CD4-positive, alpha-beta T cell treated with Interleukin-2 at 100 ng/mL for 4 hours (primary cell): ENCODE data around the gene TNFRSF17.
"Not testable (repeated sequence)": the region's sequence is repeated elsewhere in the genome, so short reads cannot be mapped to it uniquely, and the experiment has no call there.

Experiments used
- DNase-seq: peaks from one replicate; pipeline ENCODE4 v3.0.0-alpha.2; 2020; ENCODE audit warnings: low spot score

Gene TNFRSF17

DNA sequence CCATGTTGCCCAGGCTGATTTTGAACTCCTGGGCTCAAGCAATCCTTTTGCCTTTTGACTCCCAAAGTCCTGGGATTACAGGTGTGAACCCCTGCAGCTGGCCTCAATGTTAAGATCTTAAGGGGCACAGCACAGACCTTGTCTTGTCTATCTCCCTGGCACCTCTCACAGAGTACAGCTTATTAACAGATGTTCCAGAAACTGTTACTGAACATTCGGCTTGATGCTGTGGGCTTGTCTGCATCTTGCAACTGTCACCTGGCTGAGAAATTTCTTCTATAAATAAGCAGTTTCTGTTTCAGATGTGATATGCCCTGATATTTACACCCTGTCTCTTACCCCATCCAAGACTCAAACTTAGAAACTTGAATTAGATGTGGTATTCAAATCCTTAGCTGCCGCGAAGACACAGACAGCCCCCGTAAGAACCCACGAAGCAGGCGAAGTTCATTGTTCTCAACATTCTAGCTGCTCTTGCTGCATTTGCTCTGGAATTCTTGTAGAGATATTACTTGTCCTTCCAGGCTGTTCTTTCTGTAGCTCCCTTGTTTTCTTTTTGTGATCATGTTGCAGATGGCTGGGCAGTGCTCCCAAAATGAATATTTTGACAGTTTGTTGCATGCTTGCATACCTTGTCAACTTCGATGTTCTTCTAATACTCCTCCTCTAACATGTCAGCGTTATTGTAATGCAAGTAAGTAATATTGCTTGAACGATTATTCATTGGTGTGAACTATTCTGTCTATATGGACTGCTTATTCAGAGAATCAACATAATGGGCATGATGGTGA lies at the start of gene TNFRSF17:
Gene TNFRSF17 (plus strand): TSS at position 450 of the 791 bp plus-strand sequence. CDS start 115 bp downstream, at position 565.
- DNase-seq: no peak

DNA sequence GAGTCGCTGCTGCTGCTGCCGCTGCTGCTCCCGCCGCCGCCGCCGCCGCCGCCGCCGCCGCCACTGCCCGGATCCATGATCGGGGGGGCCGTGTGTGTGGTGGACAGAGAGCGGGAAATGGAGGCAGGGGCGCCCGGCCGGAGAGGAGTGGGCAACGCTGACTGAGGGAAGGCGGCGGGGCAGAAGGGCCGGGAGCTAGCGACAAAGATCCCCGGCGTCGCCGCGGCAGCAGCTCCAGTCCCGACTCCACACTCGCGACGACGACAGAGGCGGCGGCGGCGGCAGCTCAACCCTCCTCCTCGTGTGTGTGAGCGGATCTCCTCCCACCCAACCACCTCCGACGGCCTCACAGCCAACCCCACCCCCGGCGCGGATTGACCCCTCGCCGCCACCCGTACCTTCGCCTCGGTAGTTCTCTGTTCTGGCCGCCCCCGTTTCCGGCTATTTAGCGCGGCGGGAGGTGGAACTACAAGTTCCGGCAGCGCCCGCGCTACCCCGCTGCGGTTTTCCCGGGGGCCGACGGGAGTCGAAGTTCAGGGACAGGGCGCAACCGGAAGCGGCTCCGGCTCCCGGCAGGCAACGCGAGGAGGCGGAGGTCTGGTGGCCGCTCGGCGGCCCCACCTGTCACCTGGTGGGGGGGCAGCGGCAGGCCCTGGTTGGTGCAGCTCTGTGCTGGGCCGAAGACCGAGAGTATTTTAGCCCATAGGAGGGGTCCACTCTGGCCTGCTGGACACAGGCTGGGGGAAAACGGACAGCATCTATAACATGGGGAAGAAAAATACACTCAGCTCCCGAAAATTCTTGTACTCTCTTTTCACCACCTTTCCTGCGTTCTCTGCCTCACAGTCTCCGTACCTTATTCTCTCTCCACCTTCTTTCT lies 49.1 kb upstream of the TNFRSF17 start, which contains the start of gene GSPT1:
Gene GSPT1 (minus strand): TSS at position 313 of the 880 bp plus-strand sequence. CDS start 236 bp downstream, at position 77.
- peak; percentile 99 for DNase-seq

DNA sequence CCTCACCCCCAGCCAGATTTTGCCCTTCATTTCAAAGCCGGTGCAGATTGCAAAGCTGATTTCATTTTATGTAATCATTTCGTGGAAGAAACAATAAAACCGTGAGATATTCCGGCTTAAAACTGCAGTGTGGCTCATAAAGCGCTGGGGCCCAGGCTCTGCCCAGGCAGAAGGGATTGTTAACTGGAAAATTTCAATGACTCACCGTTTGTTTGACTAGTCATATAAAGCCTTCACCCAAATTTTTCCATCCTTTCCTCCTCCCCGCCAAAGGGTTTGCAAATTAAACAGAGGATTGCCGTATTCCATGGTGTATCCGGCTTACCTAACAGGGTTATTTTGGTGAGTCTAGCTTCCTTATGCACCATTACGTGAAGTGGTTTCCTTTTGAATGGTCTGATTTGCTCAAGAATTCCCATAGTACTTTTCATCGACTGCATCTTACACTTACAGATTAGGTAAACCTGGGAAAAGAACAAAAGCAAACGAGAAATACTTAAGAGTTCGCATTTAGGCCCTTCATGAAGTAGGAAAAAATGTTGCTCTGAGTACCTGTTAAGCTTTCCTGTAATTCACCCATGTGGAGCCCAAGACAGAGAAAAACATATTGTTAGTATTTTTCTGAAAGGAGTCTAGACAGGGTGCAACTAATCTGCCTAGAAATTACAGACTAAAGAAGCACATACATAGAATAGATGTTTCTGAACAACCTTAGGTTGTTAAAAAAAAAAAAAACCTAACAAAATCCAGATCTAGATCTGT lies 48.3 kb upstream of the TNFRSF17 start:
- no peak for DNase-seq

DNA sequence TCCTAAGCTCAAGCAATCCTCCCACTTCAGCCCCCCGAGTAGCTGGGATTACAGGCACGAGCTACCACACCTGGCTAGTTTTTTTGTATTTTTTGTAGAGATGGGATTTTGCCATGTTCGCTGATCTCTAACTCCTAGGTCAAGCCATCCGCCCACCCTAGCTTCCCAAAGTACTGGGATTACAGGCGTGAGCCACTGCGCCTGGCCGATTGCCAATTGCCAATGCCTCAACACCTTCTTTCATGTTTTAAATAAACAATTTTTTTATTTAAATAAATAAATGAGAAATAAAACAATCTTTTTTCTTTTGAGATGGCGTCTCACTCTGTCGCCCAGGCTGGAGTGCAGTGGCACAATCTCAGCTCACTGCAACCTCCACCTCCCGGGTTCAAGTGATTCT lies 41.0 kb upstream of the TNFRSF17 start:
- not testable (repeated sequence) for DNase-seq

GRCh38 chr16:11927350-11927749 lies 37.7 kb upstream of the TNFRSF17 start:
- DNase-seq: not testable (repeated sequence)

DNA sequence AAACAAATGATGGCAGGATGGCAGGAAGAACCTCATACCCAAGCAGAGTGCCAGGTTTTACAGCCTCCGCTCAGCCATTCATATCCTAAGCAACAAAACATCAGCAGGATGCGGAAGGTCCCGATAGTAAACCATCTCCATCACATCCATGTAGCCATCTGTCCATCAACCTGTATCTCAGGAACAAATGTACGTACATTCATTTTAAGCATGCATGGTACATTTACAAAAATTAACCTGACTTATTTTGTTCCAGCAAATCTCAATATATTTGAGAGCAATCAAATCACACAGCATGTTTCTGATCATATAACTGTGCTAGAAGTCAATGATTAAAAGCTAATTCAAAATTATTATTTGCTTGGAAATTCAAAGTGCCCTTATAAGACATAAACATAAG lies 23.1 kb upstream of the TNFRSF17 start, which contains the start of gene NPIPB2:
Gene NPIPB2 (minus strand): TSS at position 101 of the 400 bp plus-strand sequence. CDS start 0 bp downstream, at position 101.
- not testable (repeated sequence) for DNase-seq

GRCh38 chr16:11946433-11946832 lies 18.6 kb upstream of the TNFRSF17 start:
- DNase-seq: no peak

- no peak for DNase-seq
Observed at GRCh38 chr16:11948819-11949218, 16.2 kb upstream of the TNFRSF17 start.

GRCh38 chr16:11949527-11949926 lies 15.5 kb upstream of the TNFRSF17 start:
- peak; percentile 3 for DNase-seq

DNA sequence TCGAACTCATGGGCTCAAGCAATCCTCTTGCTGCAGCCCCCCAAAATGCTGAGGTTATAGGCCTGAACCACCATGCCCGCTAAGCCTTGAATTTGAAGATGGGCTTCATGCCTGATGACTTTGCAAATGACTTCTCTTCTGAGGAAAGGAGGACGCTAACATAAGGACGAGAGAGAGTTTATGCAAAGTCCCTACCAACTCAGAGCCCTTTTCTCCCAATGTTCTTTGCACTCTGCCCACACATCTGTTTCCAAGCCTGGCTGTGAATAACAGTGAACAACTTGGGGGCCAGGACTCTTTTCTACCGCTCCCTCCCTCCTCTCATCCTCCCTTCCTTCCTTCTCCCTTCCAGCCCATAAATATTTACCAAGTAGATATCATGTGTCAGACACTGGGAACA lies 14.6 kb upstream of the TNFRSF17 start:
- no peak for DNase-seq

- not testable (repeated sequence) for DNase-seq
Observed at GRCh38 chr16:11953576-11953975, 11.4 kb upstream of the TNFRSF17 start.

DNA sequence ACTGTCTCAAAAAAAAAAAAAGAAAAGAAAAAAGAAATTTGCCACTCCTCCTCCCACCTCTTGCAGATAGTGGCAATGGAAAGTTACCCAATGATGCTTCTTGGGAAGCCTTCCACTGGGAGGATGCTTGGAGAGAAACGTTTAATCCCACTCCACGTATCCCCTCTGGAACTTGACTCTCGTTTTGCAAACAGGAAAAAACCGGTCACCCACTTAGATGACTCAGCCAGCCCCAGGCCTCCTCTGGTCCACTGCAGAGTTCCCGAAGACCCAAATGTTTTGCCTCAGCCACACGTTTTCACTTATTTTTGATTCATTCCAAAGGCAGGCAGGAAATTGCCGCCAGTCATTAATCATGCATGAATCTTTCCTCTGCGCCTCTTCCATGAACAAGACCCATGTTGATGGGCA lies 9.3 kb upstream of the TNFRSF17 start:
- no peak for DNase-seq

DNA sequence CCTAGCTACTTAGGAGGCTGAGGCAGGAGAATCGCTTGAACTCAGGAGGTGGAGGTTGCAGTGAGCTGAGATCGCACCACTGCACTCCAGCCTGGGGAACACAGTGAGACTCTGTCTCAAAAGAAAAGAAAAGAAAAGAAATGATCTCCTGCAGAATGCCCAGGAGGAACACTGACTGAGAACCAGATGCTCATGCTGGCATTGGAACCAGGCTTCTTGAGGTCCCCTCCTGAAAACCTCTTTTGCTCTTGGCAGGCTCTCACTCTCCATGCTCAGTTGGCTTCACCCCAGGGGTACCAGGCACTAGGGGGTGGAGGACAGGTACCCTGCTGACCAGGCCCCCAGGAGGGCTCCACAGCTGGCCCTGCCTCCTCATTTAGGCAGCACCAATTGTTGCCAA lies 8.5 kb upstream of the TNFRSF17 start:
- DNase-seq: no peak

- DNase-seq: no peak
Observed at GRCh38 chr16:11957591-11958395, 7.2 kb upstream of the TNFRSF17 start.

GRCh38 chr16:11962457-11962856 lies 2.6 kb upstream of the TNFRSF17 start:
- not testable (repeated sequence) for DNase-seq

GRCh38 chr16:11962978-11963377 lies 2.0 kb upstream of the TNFRSF17 start:
- DNase-seq: not testable (repeated sequence)

DNA sequence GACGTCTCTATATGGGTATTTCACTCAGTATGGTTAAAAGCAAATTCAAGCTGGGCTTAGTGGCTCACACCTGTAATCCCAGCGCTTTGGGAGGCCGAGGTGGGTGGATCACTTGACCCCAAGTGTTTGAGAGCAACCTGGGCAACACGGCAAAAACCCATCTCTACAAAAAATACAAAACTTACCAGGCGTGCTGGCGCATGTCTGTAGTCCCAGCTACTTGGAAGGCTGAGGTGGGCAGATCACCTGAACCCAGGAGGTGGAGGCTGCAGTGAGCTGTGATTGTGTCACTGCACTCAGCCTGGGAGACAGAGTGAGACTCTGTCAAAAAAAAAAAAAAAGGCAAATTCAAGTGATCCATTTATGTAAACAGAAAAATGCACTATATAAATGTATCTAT lies 1.3 kb upstream of the TNFRSF17 start:
- no peak for DNase-seq

DNA sequence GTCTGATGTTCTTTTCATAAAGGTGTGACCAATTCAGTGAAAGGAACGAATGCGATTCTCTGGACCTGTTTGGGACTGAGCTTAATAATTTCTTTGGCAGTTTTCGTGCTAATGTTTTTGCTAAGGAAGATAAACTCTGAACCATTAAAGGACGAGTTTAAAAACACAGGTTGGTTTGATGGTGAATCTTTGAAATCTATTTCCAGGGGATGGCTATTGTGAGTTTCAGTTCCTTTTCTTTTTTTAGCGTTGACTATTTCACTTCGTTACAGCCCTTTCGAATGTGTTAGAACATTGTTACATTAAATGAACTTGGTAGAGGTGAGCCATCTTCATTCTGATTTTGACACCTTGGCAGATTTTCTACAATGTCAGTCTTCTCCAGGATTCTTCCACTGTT lies 1.2 kb downstream of the TNFRSF17 start:
- no peak for DNase-seq

DNA sequence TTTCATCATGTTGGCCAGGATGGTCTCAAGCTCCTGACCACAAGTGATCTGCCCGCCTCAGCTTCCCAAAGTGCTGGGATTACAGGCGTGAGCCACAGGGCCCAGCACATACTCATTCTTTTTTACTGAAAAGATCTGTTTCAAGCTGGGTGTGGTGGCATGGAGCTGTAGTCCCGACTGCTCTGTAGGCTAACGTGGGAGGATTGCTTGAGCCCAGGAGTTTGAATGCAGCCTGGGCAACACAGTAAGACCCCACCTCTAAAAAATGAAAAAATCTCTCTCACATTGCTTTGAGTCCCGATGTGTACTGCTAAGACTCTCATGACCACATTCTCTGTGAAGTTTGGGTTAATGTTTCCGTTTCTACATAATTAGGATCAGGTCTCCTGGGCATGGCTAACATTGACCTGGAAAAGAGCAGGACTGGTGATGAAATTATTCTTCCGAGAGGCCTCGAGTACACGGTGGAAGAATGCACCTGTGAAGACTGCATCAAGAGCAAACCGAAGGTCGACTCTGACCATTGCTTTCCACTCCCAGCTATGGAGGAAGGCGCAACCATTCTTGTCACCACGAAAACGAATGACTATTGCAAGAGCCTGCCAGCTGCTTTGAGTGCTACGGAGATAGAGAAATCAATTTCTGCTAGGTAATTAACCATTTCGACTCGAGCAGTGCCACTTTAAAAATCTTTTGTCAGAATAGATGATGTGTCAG lies 2.3 kb downstream of the TNFRSF17 start:
- no peak for DNase-seq

DNA sequence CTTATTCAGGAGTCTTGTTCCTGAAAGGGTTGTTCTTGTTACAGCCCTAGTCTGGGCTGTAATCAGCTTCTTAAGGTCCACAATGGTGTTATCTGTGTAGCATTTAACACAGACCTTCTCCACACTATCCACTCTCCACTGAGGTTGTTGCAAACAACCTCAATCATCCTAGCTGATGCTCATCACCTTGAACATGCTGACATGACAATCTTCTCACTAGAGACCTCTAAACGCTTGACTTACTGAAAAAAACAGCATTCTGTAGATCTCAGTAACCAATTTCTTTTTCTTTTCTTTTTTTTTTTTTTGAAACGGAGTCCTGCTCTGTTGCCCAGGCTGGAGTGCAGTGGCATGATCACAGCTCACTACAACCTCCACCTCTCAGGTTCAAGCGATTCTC lies 3.6 kb downstream of the TNFRSF17 start:
- DNase-seq: no peak
